GM06990 (cell line): Measurements from ENCODE around the gene FBXW12.

Source experiments
- DNase-seq: peaks from one replicate; pipeline ENCODE4 v3.0.0-alpha.2; 2011; ENCODE audit not compliant: insufficient read length; ENCODE audit errors: extremely low read depth
- H3K27me3 ChIP-seq: replicated peaks from 2 replicates; pipeline ENCODE4 v1.6.0; 2011; ENCODE audit warnings: low read length; ENCODE audit not compliant: control insufficient read depth, insufficient read depth
- H3K36me3 ChIP-seq: 2 replicates; pipeline ENCODE4 v1.5.1; 2011; ENCODE audit warnings: low read length; ENCODE audit not compliant: control insufficient read depth, insufficient read depth
- H3K4me3 ChIP-seq: replicated peaks from 2 replicates; pipeline ENCODE4 v1.5.1; 2011; ENCODE audit warnings: low read depth, mild to moderate bottlenecking, control low read depth, low read length
- TF ChIP-seq, protein P1 (sequence below): IDR thresholded peaks from 2 replicates; pipeline ENCODE4 v1.5.1; 2011; ENCODE audit warnings: low read length, control low read depth, mild to moderate bottlenecking, inconsistent platforms; ENCODE audit not compliant: insufficient read depth, poor library complexity, severe bottlenecking

The FBXW12 gene

GRCh38 chr3:48422272-48422671 is 50.3 kb downstream of the FBXW12 start:
- DNase-seq = no peak
- TF ChIP-seq, protein P1, sequence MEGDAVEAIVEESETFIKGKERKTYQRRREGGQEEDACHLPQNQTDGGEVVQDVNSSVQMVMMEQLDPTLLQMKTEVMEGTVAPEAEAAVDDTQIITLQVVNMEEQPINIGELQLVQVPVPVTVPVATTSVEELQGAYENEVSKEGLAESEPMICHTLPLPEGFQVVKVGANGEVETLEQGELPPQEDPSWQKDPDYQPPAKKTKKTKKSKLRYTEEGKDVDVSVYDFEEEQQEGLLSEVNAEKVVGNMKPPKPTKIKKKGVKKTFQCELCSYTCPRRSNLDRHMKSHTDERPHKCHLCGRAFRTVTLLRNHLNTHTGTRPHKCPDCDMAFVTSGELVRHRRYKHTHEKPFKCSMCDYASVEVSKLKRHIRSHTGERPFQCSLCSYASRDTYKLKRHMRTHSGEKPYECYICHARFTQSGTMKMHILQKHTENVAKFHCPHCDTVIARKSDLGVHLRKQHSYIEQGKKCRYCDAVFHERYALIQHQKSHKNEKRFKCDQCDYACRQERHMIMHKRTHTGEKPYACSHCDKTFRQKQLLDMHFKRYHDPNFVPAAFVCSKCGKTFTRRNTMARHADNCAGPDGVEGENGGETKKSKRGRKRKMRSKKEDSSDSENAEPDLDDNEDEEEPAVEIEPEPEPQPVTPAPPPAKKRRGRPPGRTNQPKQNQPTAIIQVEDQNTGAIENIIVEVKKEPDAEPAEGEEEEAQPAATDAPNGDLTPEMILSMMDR = peak; percentile 34
- H3K36me3 ChIP-seq = no peaks in the 10 kb centered on the region
- no peak overlapping the region for H3K4me3 ChIP-seq
- no peaks in the 10 kb centered on the region for H3K27me3 ChIP-seq

DNA sequence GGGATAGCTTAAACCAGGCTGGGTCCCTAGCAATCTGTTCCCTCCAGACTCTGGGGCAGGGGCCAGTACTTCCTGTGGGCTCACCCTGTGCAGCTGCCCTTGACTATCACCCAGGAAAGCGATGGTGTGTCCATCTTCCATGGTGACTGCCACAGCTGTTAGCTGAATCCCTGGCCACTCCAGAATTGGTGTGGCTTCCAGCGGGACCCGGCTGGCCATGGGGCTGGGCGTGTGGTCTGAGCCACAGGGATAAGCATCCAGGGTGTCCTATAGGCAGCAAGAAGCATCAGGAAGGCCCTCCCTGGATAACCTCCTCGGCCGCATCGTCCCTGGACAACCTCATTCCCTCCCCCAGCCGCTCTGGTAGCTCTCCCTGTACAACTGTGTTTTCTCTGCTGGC is 50.7 kb downstream of the FBXW12 start:
- DNase-seq = no peak
- Histone ChIP-seq H3K27me3 (no peaks in the 10 kb centered on the region), H3K4me3 (no peak overlapping the region), H3K36me3 (no peaks in the 10 kb centered on the region)
- TF ChIP-seq, protein P1 = no peak

DNA sequence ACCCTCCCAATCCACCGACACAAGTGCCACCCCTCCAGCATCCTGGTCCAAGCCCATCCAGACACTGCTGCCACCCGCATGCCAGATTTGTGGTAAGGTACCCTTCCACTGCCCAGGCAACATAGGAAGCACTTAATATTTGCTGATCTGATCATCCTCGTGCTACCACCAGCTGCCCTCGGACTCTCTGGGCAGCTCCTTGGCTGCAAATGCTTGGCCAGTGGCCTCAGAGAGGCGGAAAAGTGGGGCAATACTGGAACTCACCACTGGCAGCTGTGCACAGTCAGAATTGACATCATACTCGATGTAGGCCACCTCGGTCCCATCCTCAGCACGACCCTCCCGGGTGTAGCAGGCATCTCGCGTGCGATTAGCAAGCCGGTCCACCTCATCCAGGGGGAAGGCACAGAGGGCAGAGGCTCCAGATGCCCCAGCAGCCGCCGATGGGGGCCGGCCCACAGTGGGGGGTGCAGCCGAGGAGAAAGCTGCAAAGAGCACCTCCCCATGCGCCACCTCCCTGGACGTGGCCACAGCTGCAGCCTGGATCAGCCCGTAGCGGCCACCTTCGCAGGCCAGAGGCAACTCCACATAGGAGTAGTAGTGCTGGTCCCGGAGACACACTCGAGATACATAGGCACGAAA is 51.3 kb downstream of the FBXW12 start:
- H3K27me3 ChIP-seq = no peaks in the 10 kb centered on the region
- H3K4me3 ChIP-seq = no peak overlapping the region
- TF ChIP-seq, protein P1 = no peak
- DNase-seq = no peak
- H3K36me3 ChIP-seq = no peaks in the 10 kb centered on the region

DNA sequence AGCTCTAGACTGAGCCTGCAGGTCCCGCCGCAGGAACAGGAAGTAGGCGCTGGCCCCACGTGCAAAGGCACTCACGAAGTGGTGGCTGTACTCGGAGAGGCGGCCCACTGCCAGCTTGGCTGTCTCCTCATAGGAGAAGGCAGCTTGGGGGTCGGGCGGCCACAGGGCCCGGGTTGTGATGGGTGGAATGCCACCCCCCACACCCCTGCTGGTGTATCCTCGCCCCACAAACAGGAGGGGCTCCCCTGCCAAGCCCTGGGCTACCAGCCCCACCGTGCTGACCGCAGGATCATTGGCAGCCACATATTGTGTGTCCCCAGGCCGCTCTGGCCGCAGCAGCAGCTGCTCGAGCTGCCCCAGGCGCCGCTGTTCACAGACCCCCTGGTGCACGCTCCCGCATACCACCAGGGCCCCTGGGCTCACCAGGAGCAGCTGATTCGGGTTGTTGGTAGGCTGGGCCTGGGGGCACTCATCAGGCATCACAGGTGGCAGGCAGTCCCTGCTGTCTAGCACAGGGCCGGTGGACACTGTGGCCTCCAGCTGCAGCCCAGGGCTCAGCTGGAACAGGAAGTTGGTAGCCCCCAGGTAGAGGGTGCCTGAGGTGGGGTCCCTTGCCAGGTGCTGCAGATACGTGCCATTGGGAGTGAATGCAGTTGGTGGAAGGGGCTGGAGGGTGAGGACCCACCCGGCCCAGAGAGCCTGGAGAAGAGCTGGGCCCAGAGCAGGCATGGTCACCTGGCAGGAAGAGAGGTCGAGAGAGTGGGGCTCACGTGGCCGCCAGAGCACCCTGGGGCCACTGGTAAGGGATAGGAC is 52.1 kb downstream of the FBXW12 start:
- no peak for DNase-seq
- no peaks in the 10 kb centered on the region for H3K27me3 ChIP-seq
- TF ChIP-seq, protein P1 = no peak
- no peak overlapping the region for H3K4me3 ChIP-seq
- no peaks in the 10 kb centered on the region for H3K36me3 ChIP-seq

DNA sequence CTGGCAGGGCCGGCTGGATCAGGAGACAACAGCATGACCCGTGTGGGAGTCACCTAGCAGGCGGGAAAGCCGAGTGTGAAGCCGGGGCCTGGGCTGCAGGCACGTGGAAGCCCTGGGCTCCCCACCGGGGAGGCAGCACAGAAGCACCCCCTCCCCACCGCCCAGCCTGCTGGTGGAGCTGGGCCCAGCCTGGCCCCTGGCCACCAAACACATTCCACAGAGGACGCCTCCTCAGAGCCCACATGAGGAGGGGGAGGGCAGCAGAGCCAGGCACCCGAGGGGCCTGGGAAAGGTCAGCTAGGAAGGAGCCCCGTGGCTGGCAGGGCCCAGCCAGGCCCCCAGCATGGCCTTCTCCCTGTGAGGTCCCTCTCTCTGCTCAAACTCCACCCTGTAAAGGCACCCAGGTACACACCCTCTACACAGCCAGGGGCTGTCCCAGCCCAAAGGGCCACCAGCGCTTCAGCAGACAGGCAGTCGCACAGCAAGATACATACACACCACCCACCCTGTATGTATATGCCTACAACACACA is 53.3 kb downstream of the FBXW12 start:
- Histone ChIP-seq H3K36me3 (no peaks in the 10 kb centered on the region), H3K27me3 (no peaks in the 10 kb centered on the region), H3K4me3 (no peak overlapping the region)
- TF ChIP-seq, protein P1 = no peak
- no peak for DNase-seq
